ENCODE measurements around the gene COL26A1. TPM values are rescaled to one million over a fixed set of nuclear protein-coding genes. Genes with fewer than 3 reads are reported as not detected.
A peak's percentile ranks its signal among the peaks of the same experiment; 100 is the strongest.

Gene COL26A1
- total RNA-seq, 4 donors from 2014 or later: not detected

- H3K27me3 ChIP-seq: peaks cover 8 to 20% (median 18%) of the 10 kb centered on the region in 3 donors
- no peaks in the 10 kb centered on the region for H3K9me3 ChIP-seq
- no peaks in the 10 kb centered on the region for H3K4me1 ChIP-seq
- no peaks in the 10 kb centered on the region for H3K36me3 ChIP-seq
- intact Hi-C loops (cut with DNase I; ENCODE audit: low total_unique reads) (no loop called here), in situ Hi-C loops (cut with MboI; ENCODE audit: low sequenced_read_pairs in 4 of 4) (no loop called here)
- DNase-seq (no peak), ATAC-seq (no peak)
- no peak overlapping the region for H3K27ac ChIP-seq
- TF ChIP-seq CTCF (IDR thresholded peaks at IDR 0.05 in 4 of 5, conservative IDR thresholded peaks at IDR 0.05 in 1 of 5) (no peak), POLR2A (IDR thresholded peaks at IDR 0.05) (no peak)
- H3K4me3 ChIP-seq: no peak overlapping the region
Measured at GRCh38 chr7:101402835-101403234, 40.2 kb downstream of the COL26A1 start.

- H3K27ac ChIP-seq: no peak overlapping the region
- H3K27me3 ChIP-seq: peaks cover 0 to 20% (median 13%) of the 10 kb centered on the region in 3 donors
- TF ChIP-seq CTCF (IDR thresholded peaks at IDR 0.05 in 4 of 5, conservative IDR thresholded peaks at IDR 0.05 in 1 of 5): no peak
- TF ChIP-seq POLR2A (IDR thresholded peaks at IDR 0.05): no peak
- intact Hi-C loops (cut with DNase I; ENCODE audit: low total_unique reads) (no loop called here), in situ Hi-C loops (cut with MboI; ENCODE audit: low sequenced_read_pairs in 4 of 4) (no loop called here)
- DNase-seq (no peak), ATAC-seq (no peak)
- no peaks in the 10 kb centered on the region for H3K4me1 ChIP-seq
- H3K9me3 ChIP-seq: no peaks in the 10 kb centered on the region
- no peak overlapping the region for H3K4me3 ChIP-seq
- H3K36me3 ChIP-seq: no peaks in the 10 kb centered on the region
Measured at GRCh38 chr7:101405474-101406067, 42.9 kb downstream of the COL26A1 start.

GRCh38 chr7:101410743-101411507 is 48.2 kb downstream of the COL26A1 start:
- TF ChIP-seq POLR2A (IDR thresholded peaks at IDR 0.05) (no peak), CTCF (IDR thresholded peaks at IDR 0.05 in 4 of 5, conservative IDR thresholded peaks at IDR 0.05 in 1 of 5) (peak; percentile 9 to 62 (median 48))
- no peaks in the 10 kb centered on the region for H3K9me3 ChIP-seq
- H3K27ac ChIP-seq: no peak overlapping the region
- H3K36me3 ChIP-seq: no peaks in the 10 kb centered on the region
- H3K27me3 ChIP-seq: peaks cover 0 to 8% (median 0%) of the 10 kb centered on the region in 3 donors
- in situ Hi-C loops (cut with MboI; ENCODE audit: low sequenced_read_pairs in 4 of 4) (no loop called here), intact Hi-C loops (cut with DNase I; ENCODE audit: low total_unique reads) (no loop called here)
- H3K4me3 ChIP-seq: no peak overlapping the region
- H3K4me1 ChIP-seq: no peaks in the 10 kb centered on the region
- ATAC-seq (no peak), DNase-seq (no peak)

- H3K9me3 ChIP-seq: no peaks in the 10 kb centered on the region
- ATAC-seq: no peak
- H3K27ac ChIP-seq: no peak overlapping the region
- peaks cover 0 to 8% (median 0%) of the 10 kb centered on the region in 3 donors for H3K27me3 ChIP-seq
- intact Hi-C loops (cut with DNase I; ENCODE audit: low total_unique reads) (no loop called here), in situ Hi-C loops (cut with MboI; ENCODE audit: low sequenced_read_pairs in 4 of 4) (no loop called here)
- no peak for TF ChIP-seq POLR2A (IDR thresholded peaks at IDR 0.05)
- TF ChIP-seq CTCF (IDR thresholded peaks at IDR 0.05 in 4 of 5, conservative IDR thresholded peaks at IDR 0.05 in 1 of 5): no peak
- no peaks in the 10 kb centered on the region for H3K36me3 ChIP-seq
- no peak overlapping the region for H3K4me3 ChIP-seq
- no peak for DNase-seq
- H3K4me1 ChIP-seq: no peaks in the 10 kb centered on the region
Measured at GRCh38 chr7:101411508-101411874, 48.8 kb downstream of the COL26A1 start.

All from gastrocnemius medialis (tissue), 4 donors.